HG02885 (cell line): ENCODE results near the gene ALK.

Experiments used
- ATAC-seq: cut with Tn5 transposase; IDR thresholded peaks from one replicate; pipeline ENCODE4 v1.9.1; 2021; ENCODE audit warnings: mild to moderate bottlenecking; ENCODE audit not compliant: unreplicated experiment, poor library complexity

The ALK gene

GRCh38 chr2:29440921-29441623 lies 480.3 kb downstream of the ALK start:
- ATAC-seq = no peak

DNA sequence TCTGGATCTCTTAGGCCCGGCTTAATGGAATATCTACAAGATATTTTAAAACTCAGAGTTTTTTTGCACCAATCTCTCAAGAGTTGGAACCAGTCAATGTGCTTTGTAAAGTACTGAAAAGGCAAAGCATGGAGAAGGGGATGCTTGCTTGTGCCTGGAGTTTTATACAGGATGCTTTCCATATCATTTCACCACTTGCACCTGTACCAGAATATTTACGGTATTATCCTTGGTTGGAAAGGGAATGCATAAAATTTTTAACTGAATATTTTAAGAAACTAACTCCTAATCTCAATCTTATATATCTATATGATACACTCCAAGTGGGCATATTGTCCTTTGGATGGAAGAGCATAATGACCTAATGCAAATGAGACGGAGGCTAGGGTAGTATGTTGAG lies 487.5 kb downstream of the ALK start:
- no peak for ATAC-seq

DNA sequence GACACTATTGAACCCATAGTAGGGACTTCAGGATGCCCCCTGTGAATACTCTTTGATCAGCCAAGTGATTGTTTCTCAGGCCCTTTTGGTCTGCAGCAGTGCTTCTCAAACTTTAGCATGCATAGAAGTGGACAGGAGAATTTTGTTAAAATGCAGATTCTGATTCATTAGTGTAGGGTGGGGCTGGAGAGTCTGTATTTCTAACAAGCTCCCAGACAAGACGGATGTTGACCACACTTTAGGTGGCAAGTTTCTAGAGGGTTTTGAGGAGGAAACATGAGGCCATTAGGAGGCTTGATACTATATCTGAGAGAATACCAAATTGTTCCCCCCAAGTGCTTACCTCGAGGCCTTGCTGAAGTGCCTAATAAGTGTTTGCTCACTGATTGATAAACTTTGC lies 488.3 kb downstream of the ALK start:
- ATAC-seq = no peak

DNA sequence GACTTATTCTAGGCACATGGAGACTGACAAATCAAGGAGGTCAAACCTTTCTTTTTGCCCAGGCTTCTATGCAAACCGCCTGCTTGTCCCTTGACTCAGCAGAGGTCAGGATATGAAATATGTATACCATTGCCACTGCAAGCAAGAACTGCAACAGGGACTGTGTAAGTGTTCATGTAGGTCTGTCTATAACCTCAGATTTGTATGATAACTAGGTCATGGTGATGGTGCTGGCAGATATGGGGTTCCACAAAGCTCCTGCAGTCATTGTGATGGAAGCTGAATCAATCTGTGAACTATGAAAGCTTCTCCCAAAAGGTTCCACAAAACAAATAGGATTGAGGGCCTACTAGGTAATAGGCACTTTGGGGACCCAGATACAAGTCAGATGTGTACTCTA lies 489.9 kb downstream of the ALK start:
- no peak for ATAC-seq

- no peak for ATAC-seq
These were observed 490.8 kb downstream of the ALK start for GRCh38 chr2:29430382-29431112.

DNA sequence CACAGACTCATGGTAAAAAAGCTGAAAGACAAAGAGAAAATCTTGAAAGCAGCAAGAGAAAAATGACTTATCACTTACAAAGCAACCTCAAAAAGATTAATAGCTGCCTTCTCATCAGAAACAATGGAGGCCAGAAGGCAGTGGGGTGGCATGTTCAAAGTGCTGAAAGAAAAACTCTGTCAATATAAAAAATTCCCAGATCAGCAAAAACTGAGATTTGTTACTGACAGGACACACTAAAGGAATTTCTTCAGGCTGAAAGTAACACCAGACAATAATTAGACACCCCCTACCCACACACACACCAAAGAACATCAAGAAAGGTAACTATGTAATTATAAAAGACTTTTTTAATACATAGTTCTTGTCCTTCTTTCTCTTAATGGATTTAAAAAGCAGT lies 495.0 kb downstream of the ALK start:
- ATAC-seq = no peak

DNA sequence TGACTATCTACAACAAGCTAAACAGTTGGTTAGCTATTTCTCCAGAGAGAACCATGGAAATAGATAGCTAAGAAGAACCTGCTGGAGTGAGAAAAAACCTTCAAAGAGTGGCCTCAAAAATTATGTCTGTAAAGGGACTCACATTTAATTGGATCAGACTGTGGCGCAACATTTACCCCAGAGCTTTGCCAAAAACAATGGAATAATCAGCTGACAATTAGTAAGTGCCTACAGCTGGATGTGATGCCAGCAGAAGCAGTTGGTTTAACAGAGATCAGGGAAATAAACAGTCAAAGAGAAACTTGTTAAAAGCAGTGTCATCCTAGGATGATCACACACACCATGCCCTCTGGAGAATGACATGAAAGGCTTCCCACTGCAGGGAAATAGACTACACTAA lies 495.5 kb downstream of the ALK start:
- no peak for ATAC-seq

DNA sequence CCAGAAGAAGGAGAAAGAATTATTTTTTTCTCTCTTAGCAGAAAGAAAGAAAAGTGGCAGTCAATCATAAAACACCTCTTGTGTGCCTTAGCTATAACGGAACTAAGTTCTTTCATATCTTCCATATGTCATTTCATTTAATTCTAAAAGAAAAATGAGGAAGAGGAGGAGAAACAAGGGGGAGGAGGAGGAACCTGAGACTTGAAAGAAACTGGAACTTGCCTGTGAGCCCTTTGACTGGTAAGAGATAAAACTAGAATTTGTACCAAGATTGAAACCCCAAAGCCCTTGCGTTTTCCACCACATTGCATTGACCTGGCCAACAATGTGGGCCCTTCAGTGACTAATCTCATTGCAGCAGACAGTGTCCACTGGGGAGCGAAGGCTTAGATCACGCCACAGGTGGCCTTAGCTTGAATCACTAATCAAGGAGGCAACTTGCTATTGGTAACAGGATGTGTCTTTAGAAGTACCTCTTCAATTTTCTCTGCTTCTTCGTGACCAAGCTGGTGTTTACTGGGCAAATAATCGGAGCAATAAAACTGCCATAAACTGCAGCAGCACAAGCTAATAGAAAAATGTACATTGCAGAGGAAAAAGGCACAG lies 498.2 kb downstream of the ALK start:
- ATAC-seq = no peak

- no peak for ATAC-seq
These were observed 500.2 kb downstream of the ALK start for GRCh38 chr2:29420999-29421782.

- ATAC-seq = no peak
These were observed 500.9 kb downstream of the ALK start for GRCh38 chr2:29420464-29420863.

GRCh38 chr2:29417630-29418029 lies 503.8 kb downstream of the ALK start:
- ATAC-seq = no peak

GRCh38 chr2:29412197-29412925 lies 509.0 kb downstream of the ALK start:
- ATAC-seq = no peak

DNA sequence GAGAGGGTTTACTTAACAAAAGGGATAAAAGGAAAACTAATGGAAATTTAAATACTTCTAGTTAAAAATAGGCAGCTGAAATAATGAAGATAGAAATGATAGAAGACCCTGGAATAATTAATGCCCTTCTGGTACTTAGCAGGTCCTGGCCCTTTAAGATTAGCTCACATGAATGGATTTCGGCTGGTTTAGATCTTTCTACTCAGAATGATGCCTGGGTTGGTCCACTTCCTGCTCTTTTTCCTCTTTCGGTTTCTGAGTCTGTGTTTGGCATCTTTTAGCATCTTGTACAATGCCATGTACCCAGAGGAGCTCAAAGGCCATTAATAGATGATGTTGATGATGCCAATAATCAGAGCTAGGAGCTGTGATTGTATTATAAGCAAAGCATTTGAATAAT lies 515.7 kb downstream of the ALK start:
- ATAC-seq = no peak

- ATAC-seq = no peak
These were observed 516.1 kb downstream of the ALK start for GRCh38 chr2:29405266-29405665.

DNA sequence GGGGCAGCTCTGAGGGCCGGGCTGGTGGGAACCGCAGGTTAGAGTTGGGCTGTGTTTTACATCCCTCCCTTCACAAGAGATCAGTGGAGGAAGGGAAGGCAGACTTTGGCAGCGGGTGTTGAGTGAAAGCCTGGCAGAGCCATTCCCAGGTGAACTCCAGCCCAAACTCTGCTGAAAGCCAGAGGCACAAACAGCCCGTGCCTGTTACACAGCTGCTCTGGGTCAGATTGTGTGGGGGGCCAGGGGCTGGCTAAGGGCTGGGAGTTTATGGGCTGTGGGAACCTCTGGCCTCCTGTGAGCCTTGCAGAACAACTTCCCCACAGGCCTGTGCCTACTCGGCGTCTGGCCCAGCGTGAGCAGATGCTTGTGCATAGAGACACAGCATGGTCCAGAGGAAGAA lies 519.4 kb downstream of the ALK start:
- no peak for ATAC-seq

DNA sequence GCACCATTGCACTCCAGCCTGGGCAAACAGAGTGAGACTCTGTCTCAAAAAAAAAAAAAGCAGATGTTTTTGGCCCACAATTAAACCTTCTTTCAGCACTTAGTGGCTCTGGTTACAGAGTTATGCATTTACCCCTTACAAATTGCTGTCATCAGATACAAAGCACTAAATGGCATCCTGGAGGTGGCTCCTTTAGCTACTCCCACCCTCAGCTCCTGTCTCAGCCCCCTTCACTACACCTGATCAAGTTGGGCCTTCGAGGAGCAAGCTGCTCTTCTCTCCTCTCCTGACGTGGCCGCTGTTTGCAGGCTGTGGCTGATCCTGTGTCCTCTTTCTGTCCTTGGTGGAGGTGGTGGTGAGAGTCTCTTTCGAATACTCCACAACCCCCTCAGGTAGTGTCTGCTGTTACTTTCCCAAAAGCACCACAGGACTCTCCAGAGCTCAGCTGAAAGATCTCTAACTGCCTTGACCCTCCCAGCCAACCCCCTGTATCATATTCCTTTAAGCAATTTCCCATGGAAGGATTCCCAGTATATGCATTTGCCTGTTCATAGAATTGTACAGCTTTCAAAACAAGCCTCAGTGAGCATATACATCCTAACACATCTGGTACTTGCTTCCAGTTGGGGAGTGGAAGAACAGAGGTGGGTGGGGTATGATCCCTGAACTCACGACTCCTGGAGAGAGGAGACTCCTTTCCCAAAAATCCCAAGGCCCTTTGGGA lies 520.3 kb downstream of the ALK start:
- ATAC-seq = no peak

DNA sequence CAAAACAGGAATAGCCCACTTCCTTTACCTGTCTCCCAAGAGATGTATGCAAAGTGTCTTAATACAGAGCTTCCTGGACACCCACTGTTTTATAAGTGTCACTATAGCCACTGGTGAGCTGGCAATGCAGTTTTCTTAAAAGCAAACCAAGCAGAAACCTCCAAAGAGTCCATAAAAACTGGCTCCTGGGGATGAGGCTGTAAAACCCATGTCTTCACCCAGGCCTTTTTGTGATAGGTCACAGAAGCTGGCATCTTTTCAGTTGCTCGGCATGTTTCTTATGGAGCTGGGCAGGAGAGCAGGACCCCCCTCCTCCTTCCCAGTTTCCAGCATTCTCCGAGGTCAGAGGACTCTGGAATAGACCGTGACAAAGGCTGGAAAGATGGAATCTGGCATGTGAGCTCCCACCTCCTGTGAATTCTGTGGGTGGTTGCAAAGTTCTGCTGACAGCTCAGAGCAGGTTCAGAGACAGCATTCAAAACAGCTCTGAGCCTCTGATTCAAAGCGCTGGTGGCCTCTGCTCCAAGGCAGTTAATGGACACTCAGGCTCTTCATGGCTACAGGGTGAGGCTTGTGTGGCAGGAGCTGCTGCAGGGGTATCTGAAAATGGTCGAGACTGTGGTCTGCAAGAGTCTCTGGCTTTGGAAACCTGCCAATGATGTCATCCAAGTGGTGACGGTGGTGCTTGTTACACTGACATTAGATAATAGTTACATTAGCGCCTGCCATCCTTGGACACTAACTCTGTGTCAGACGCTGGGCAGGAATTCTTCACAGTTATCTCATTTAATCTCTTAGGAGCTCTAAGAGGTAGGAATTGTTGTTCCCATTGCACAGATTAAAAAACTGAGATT lies 522.8 kb downstream of the ALK start:
- ATAC-seq = no peak

GRCh38 chr2:29397713-29398112 lies 523.7 kb downstream of the ALK start:
- ATAC-seq = no peak

DNA sequence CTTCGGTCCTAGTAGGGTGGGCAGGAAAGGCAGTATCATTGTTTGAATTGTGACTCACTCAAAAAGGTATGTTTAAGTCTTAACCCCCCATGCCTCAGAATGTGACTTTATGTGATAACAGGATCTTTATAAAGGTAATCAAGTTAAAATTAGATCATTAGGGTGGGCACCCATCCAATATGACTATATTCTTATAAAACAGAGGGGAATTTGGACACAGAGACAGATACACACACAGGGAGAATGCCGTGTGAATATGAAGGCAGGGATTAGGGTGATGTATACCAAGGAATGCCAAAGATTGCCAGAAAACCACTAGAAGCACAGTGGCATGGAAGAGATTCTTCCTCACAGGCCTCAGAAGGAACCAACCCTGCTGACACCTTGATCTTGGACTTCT lies 524.3 kb downstream of the ALK start:
- ATAC-seq = no peak
